ENCODE results near the gene AOPEP.

- TF ChIP-seq ZNF530 (tag by site-specific recombination; IDR thresholded peaks at IDR 0.05; ENCODE audit: low read depth): no peak
- TF ChIP-seq CTCF (tag by site-specific recombination; IDR thresholded peaks at IDR 0.05): no peak
- no peak for TF ChIP-seq ZNF121 (tag by site-specific recombination; IDR thresholded peaks at IDR 0.05)
- TF ChIP-seq ZNF561 (tag by site-specific recombination; IDR thresholded peaks at IDR 0.05; ENCODE audit: borderline replicate concordance): no peak
- TF ChIP-seq GLIS2 (tag by site-specific recombination; IDR thresholded peaks at IDR 0.05): no peak
- TF ChIP-seq ZNF48 (tag by site-specific recombination; IDR thresholded peaks at IDR 0.05): no peak
- no peak for TF ChIP-seq ZNF747 (tag by site-specific recombination; IDR thresholded peaks at IDR 0.05)
- no peak for TF ChIP-seq ZBTB8A (tag by site-specific recombination; IDR thresholded peaks at IDR 0.05)
- no peak for TF ChIP-seq ATF2 (tag by site-specific recombination; IDR thresholded peaks at IDR 0.05; ENCODE audit: low read depth)
- no peak for TF ChIP-seq ZNF544 (tag by site-specific recombination; IDR thresholded peaks at IDR 0.05)
- no peak for TF ChIP-seq ZNF362 (tag by site-specific recombination; IDR thresholded peaks at IDR 0.05)
- TF ChIP-seq ZNF274 (IDR thresholded peaks at IDR 0.05; ENCODE audit: low read length): no peak
- TF ChIP-seq ZNF274 (tag by site-specific recombination; IDR thresholded peaks at IDR 0.05; ENCODE audit: borderline replicate concordance): no peak
- no peak for TF ChIP-seq ZNF302 (tag by site-specific recombination; IDR thresholded peaks at IDR 0.05; ENCODE audit: low read depth)
- TF ChIP-seq ZNF830 (tag by site-specific recombination; IDR thresholded peaks at IDR 0.05; ENCODE audit: low read depth): no peak
Measured at GRCh38 chr9:95100071-95100627, 373.6 kb downstream of the AOPEP start.

Measured in HEK293 (cell line).